Stimulated activated CD8-positive, alpha-beta memory T cell treated with anti-CD3 and anti-CD28 coated beads, Interleukin-15, amount 100 ng/mL, for 48 hours (primary cell): ENCODE data around the gene EMID1.
A peak's percentile ranks its signal among the peaks of the same experiment; 100 is the strongest.

Experiments
- DNase-seq, 2 donors: peaks; one replicate each; pipeline ENCODE4 v3.0.0-alpha.2; 2020; ENCODE audit warnings: low read depth in 2 of 2

EMID1 gene

DNA sequence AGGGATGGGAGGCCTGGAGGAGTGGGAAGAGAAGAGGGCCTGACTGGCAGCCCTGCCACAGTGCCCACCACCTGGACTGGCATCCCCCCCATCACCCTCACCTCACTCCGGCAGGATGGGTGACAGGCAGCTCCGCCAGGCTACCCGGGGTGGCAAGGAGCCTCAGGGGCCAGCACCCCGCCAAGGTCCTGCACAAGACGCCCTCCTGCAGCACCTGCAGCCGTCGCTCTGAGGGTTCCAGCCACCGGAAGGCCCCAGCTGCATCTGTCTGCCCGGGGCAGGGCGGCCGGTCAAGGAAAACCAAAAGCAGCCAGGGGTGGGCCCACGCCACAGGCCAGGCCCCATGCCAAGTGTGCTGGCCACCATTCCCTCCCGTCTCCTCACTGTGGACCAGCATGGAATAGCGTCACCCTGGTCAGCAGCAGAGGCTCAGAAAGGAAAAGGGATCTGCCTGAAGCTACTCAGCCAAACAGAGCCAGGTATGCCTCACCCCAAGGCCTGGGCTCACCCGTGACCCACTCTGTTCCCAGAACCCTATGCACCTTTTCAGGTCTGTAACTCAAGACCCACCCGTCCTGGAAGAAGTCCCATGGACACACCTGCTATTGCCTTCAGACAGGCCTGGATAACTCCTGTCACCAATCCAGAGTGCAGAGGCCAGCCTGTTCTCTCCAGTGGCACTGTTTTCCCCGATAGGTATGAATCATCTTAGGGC, 55.1 kb downstream of the EMID1 start:
- no peak for DNase-seq

DNA sequence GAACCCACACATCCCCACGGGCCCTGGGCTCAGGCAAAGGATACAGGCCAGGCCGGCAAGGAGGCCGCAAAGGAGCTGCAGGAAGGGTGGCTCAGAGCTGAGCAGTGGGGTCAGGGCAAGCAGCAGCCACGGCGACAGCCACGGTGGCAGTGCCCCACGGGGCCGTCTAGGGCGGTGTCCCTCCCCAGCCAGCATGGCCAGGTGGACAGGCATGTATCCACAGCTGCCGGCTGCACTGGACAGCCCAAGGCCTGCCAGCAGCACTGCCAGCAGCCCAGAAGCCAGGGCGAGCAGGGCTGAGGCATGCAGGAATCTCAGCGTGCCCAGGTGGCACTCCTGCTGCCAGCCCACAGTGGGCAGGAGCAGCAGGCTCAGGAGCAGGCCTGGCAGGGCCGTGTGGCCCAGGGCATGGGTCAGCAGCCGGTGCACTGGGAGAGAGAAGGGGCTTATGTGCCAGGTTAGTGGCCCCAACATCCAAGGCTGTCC, 58.1 kb downstream of the EMID1 start:
- no peak for DNase-seq

DNA sequence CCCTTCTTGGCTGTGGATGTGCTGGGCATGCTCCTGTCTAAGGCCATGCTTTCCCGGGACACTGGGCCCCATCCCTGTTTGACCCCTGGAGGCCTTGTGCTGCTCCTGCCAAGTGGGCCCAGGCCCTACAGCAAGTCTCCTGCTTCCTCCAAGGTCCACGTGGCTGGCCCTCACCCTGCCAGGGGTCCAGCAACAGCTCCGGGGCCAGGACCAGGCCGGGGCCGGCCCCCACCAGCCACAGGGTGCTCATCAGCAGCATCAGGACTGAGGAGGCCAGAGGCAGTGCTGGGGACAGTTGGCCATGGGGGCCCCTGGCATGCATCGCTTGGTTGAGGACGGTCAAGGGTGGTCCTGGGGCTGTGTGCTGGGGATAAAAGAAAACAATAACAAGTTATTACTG, 59.6 kb downstream of the EMID1 start:
- no peak for DNase-seq

DNA sequence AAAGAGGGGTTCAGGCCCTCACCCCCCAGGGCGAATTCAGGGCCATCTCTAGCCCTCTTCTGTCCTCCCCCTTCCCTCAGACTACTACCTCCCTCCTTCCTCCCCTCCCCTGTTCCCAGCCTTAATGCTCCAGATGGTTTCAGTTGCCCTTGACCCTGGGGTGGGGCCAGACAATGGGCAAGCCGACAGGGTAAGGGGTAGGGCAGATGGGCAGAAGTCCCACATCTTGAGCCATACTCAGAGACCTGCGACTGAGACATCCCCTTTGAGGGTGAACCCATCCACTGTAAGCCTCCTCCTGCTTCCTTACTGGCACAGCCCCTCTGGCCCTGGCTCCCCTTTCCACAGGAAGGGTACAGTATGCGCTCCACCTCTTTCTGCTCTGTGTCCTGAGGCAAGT, 60.2 kb downstream of the EMID1 start:
- DNase-seq = no peak

DNA sequence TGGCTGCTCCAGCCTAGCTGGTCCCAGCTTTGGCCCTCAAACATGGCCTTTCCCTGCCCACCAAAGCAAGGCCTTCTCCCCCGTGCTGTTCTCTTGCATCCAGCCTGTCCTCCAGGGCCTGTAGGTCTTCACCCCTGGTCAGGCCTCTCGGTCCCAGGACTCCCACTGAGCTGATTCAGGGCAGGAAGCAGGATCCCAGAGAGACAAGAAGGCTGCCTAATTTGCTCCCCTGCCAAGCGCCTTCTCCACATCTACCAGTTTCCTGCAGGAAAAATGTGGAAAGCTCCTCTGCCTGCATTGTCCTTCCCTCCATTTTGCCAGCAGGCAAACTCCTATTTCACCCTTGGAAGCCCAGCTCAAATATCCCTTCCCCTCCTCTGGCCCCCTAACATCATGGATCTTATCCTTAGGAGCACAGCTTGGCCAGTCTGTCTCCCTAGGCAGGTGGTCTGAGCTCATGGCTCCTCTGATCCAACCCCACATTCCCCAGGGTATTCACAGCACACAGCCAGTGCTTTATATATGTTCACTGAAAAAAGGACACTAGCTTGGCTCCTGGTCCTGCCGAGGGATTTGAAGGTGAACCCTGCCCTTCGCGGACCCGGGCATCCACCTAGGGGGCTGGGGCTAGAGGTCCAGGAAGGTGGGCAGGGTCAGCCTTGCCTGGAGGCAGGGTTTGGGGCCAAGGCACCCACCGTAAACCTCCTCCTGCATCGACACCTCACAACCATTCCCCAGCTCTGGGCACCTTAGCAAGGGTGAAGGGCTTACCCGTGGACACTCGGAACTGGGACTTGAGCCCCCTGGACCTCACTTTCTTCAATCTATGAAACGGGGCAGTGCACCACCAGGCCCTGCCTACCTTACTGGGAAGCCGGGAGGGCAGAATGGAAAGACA, 61.1 kb downstream of the EMID1 start:
- DNase-seq = no peak

DNA sequence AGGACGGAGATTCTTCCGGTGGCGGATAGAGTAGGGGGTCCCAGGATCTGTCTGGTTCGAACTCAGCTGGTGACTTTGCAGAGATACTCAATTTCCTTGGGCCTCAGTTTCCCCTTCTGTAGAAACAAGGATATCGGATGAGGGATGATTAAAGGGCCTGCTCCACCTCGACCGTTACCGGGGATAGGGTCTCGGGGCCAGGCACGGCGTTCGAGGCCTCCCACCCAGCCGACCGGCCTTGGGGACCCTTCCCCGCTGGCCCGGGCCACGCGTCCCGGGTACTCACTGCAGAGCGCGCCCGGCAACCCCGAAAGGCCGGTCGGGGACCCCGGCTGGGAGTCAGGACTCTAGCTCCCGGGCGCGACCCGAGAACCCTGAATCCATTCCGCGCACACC, 61.8 kb downstream of the EMID1 start:
- no peak for DNase-seq

DNA sequence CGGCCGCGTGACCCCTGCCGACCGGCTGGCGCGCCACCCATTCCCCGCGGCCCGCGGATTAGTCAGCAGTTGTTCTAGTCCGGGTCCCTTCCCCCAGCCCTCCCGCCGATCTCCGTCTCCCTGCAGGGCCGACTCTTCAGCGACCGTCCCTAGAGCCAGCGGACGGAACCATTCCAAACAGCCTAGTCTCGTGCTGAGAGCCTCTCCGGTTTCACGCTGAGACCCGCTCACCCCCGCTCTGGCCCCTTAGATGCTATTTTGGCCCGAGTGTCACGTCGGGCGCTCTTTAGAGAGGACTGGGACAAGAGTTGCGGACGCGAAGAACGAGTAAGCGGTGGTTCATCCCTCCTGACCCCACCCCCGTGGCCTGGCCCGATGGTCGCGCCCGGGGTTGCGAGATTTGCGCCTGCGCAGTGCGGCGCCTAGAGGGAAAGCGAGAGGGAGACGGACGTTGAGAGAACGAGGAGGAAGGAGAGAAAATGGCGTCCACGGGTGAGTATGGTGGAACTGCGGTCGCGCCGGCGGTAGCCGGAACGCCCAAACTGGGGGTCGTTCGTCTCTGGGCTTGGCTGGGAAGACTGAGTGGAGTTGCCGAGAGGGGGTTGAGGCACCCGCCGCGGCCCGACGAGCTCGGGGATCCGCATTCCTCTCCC, 62.3 kb downstream of the EMID1 start, which contains the start of the genes EWSR1 and RHBDD3:
TSS of gene EWSR1 (plus strand) at position 411 of the 653 bp plus-strand sequence. CDS start at position 480, 69 bp downstream.
TSS of gene RHBDD3 (minus strand) at position 124 of the 653 bp plus-strand sequence. CDS start 2,355 bp downstream, outside the sequence.
- DNase-seq = peak; percentile 88 to 90

DNA sequence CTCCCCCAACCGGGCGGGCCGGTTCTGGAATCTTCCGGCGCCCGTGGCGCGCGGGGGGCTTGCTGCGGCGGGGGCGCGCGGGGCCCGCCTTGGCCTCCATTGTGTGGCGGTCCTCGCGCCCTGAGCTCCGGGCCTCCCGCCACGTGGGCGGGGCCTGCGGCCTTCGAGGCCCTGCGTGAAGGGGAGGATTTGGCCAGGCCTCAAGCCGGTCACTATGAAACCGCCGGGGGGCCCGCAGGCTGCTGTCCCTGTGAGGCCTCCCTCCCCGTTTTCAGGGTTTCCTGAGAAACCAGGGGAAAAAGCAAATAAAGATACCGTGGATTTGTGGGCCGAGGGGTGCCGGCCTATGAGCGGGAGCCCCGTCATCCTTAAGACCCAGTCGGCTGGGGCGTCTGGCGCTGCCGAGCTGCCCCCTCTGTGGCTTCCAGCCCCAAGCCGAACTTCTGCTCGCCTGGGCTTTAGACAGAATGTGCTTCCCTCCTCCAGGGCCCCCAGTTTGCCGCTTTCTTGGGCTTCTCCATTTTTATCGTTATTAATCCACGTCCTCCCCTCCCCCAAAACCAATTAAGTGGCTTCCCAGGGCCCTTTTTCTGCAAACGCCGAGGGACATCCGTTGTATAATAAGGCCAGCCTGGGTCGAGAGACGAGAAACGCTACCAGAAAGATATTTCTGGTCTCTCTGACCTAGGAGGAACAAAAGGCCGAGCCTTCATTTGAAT, 63.0 kb downstream of the EMID1 start:
- peak; percentile 19 to 25 for DNase-seq

DNA sequence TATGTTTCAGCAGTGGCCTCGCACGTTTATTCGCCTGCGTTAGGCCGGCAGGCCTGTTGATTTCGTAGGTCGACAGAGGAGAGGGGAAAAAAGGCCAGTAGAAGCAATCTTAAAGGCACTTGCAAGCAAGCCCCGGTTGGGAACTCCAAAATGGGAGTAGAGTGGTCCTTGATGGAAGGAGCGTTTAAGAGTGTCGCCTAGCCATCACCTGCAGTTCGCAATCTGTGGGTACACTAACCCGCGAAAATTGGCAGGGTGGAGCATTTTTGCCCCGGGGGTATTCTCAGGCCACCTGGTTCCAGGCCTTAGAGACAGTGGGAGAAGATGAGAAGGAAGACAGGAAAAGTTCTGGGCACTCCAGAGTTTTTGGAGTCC, 63.5 kb downstream of the EMID1 start:
- no peak for DNase-seq

DNA sequence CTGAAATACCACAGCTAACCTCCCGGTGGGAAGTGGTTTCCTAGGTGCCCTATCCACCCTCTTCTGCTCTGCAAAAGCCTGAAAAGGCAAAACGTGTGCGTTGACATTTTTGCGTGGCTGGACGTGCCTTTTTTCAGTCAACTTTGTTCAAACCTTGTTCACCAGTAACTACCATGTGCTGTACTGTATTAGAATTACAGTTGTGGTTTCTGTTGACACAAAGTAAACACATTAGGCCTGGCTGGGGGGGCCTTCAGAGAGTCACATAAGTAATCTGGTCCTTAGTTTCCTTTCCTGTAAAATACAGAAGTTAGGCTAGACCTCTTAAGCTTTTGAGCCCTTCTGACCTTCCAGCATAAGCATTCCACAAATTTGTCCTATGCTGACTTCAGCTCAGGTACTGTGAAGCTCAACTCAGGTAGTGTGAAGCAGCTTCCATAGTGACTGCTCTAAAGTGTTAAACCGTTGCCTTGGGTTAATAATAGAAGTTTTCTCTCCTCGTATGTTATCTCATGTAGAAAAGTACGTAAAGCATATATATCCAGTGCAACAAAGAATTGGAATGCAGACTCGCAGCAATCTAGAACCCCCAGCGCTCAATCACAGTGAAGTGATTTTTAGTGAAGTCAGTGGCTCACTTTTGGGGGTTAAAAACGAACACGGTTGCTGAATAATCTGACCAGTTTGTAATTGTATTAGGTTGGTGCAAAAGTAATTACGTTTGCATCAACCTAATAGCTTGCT, 64.2 kb downstream of the EMID1 start:
- DNase-seq = no peak

DNA sequence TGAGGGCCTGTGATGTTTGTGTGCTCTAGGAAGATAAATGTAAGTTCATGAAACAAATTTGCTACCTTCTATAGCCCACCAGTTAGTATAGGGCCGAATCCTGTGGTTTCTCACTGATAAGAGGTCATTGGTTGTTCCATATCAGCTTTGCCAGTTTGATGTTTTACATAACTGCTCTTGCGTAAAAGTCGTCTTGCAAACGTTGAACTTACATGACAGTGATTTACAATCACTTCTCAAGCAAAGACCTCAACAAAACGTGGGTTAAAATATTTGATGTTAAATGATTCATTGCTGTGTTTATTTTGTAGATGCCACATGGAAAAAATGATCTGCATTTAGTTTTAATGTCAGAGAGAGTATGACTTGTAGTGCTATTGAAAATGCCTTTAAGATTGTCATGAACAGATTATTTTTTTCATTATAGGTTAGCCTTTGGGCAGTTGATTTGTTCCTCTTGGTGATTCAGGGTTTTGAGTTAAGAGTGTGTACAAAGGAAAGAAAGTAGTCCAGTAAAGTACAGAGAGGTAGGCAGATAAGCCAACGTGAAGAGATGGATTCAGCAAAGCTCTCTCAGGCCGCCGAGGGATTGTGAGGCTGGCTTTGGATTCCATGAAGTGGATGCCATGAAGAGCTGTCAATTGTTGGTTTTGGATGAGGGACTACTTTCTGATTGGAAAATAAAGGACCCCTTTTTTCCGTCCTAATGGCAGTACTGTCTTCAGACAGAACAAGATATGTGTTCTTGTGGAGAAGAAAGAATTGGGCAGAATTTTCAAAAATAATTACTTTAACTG, 65.0 kb downstream of the EMID1 start:
- DNase-seq = no peak

DNA sequence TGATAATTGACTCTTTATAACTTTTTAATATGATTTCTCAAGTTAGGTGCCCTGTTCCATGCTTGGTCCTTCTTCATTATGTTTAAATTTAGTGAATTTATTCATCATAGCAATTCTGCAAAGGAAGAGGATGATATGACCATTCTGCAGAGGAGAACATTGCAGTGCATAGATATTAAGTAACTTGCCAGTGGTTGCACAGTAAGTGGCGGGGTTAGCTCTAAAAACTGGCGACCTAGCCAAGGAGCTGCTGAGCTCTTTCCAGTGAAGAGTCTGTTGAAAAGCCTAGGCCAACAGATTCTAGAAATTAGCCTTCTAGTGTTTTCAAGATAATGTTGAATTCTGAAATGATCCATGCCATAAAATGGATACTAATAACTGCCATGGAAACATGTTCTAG, 66.9 kb downstream of the EMID1 start:
- no peak for DNase-seq

DNA sequence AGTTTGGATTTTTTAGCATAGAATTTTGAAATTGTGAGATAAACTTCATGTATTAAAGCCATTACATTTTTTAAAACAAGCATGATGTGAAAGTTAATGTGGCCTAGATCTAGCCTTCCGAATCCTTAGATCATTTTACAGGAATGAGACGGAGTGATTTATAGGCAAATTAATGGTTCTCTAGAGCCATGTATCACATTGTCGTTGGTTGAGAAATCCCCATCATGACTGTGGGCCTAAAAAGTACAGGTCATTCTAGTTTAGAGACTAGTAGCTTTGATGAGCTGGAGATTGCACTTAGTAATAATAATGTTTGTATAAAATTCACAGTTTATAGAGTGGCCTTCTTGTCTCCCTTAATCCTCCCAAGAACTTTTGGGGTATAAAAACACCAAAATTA, 69.5 kb downstream of the EMID1 start:
- DNase-seq = no peak

DNA sequence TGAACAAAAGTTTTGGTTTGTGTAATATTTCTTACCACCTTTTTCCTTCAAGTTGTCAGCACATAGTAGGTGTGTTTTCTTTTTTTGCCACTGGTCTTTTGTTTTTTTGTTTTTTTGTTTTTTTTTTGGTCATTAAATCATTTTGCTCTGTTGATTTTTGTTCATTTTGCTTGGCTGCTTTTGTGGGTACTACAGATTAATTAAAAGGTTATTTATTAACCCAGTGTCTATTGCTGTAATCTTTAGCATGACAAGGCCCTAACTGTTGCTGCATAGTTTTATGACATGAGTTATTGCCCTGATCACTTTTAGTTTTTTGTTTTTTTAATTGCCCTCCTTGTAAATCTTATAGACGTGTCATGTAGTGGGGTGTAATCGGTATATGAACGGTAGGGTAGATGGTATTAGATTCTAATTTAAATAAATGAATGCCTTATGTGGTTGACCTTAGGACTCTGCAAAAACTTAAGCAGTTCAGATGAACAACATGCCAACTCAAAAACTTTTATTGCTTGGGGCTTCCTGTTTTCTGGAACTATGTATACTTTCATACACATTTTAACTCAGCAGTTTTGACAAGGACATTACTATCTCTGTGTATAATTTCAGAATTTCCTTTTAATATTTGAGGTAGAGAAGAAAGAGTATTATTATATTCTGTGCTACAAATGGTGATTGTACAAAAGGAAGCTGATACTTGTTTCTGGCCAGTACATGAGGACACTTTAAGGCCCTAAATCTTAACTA, 70.3 kb downstream of the EMID1 start:
- no peak for DNase-seq

DNA sequence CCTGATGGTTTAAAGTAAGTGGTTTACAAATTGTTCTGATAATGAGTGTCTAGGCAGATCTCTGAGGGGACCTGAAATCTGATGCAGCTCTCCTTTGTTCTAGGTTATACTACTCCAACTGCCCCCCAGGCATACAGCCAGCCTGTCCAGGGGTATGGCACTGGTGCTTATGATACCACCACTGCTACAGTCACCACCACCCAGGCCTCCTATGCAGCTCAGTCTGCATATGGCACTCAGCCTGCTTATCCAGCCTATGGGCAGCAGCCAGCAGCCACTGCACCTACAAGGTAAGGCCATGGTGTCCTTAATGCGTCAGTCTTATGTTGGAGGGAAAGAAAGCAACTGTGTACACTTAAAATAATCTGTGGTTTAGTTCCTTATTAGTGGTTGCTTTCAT, 72.2 kb downstream of the EMID1 start:
- no peak for DNase-seq

DNA sequence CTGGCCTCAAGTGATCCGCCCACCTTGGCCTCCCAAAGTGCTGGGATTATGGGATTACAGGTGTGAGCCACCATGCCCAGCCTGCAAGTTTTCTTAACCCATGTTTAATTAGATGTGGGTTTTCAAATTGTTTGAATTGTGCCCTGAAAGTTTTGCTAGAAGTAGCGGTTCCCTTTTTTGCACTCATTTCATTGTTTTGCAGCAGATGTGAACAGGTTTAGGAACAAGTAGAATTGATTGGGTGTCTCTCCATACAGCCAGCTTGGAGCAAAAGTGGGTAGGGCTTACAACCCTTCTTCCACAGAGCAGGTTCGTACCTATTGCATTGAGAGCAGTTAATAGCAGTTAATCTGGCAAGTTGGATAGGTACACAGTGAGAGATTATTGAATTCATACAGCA, 78.5 kb downstream of the EMID1 start:
- DNase-seq = no peak

DNA sequence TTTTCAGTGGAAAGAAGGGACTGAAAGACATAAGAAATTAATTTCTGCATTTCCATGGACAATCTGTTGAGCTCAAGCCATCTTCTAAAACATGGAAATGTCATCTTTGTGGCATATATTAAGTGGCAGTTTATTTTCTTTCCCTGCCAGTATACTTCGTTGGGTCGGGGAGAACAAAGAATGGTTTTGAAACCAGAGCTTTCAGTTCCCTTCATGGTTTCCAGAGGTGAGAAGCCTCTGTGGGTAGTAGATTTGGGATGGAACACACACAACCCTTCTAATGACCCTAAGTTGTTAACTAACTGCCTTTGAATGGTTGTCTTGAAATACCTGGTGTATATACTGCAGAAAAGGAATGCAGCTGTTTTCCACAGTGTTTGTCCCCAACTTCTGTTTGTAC, 83.1 kb downstream of the EMID1 start:
- DNase-seq = no peak

DNA sequence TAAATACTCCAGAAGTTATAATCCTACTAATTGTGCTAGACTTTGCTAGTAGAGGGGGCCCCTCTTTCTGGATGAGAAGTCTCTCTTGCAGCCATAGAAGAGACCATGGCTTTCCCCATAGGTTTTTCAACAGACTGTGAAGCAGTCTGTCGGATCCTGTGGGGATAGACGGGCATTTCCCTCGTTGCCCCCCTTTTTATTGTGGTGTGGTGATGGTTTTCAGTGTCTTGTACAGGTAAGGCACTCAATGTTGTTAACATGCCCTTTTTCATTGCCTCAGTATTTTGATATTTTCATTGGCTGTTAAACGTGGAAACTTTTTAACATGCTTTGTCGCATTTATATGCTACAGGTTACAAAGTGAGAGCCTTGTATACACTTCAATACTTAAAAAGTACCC, 84.4 kb downstream of the EMID1 start:
- no peak for DNase-seq

DNA sequence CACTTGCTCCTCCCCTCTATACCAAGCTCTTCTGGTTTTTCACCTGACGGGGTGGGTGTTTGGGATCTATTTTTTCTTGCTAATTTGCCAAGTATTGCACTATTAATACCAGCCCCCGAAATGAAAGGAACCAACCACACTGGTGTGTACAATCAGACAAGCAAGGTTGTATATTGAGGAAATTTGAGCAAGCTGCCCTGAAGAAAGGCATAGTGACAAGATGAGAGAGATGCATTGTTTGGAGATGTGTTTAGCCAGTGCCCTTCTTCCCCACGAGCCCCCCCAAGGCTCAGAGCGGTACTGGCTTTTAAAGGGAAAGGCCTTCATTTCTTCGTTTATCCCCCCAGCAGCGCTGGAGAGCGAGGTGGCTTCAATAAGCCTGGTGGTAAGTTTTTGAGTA, 85.5 kb downstream of the EMID1 start:
- no peak for DNase-seq
